Naive B cell (primary cell): ENCODE results near the gene WASF2. TPM values are rescaled to one million over a fixed set of nuclear protein-coding genes. Genes with fewer than 3 reads are reported as not detected.
A peak's percentile ranks its signal among the peaks of the same experiment; 100 is the strongest.
"Not testable (repeated sequence)": the region's sequence is repeated elsewhere in the genome, so short reads cannot be mapped to it uniquely, and the experiment has no call there.

ENCODE experiments used
- ATAC-seq, 2 donors: fragments of 150-1000 bp; cut with Tn5 transposase; 2 replicates each; pipeline ENCODE4 v1.10.0; 2021; ENCODE audit warnings: low read depth in 2 of 2, mild to moderate bottlenecking in 2 of 2, moderate library complexity in 2 of 2
- DNase-seq: peaks from one replicate; pipeline ENCODE4 v3.0.0; 2022
- H3K27ac Mint-ChIP-seq, 6 donors: one replicate each; pipeline ENCODE4 v1.8.0; 2020 to 2022; ENCODE audit warnings: mild to moderate bottlenecking in 6 of 6, mixed read lengths in 6 of 6, moderate library complexity in 5 of 6, inconsistent platforms in 2 of 6
- H3K27me3 Mint-ChIP-seq, 3 donors: one replicate each; pipeline ENCODE4 v1.8.0; 2021 to 2022; ENCODE audit warnings: mixed read lengths in 3 of 3, mild to moderate bottlenecking in 1 of 3
- H3K36me3 Mint-ChIP-seq, 2 donors: one replicate each; pipeline ENCODE4 v1.8.0; 2020 to 2022; ENCODE audit warnings: mixed read lengths in 2 of 2, inconsistent platforms in 1 of 2, mild to moderate bottlenecking in 1 of 2
- H3K4me1 Mint-ChIP-seq, 3 donors: one replicate each; pipeline ENCODE4 v1.8.0; 2020 to 2022; ENCODE audit warnings: mixed read lengths in 3 of 3, inconsistent platforms in 1 of 3, mild to moderate bottlenecking in 1 of 3, moderate library complexity in 1 of 3
- H3K4me3 Mint-ChIP-seq, 8 donors: one replicate each; pipeline ENCODE4 v1.8.0; 2020 to 2022; ENCODE audit warnings: mild to moderate bottlenecking in 8 of 8, mixed read lengths in 8 of 8, moderate library complexity in 8 of 8, inconsistent platforms in 2 of 8
- H3K9me3 Mint-ChIP-seq, 7 donors: one replicate each; pipeline ENCODE4 v1.8.0; 2020 to 2022; ENCODE audit warnings: mixed read lengths in 7 of 7, mild to moderate bottlenecking in 5 of 7, inconsistent platforms in 2 of 7, moderate library complexity in 1 of 7
- polyA plus RNA-seq, 6 donors: library from polyadenylated mRNA; unstranded; fragments of 300-500 nt; fragmentation: Illumina TruSeq; gene quantifications; one replicate each; pipeline ENCODE4 v1.2.3, GENCODE V29; 2021; ENCODE audit warnings: low read depth in 6 of 6

Gene WASF2
- polyA plus RNA-seq, 6 donors from 2014 or later, result 33.1 to 121 (median 83.3) TPM

GRCh38 chr1:27475720-27476119 lies 14.2 kb downstream of the WASF2 start:
- peak overlapping the region in 7 of 8 donors; percentile 2 to 80 (median 55) for H3K4me3 Mint-ChIP-seq
- peaks cover 8 to 22% of the 10 kb centered on the region in 2 donors for H3K36me3 Mint-ChIP-seq

DNA sequence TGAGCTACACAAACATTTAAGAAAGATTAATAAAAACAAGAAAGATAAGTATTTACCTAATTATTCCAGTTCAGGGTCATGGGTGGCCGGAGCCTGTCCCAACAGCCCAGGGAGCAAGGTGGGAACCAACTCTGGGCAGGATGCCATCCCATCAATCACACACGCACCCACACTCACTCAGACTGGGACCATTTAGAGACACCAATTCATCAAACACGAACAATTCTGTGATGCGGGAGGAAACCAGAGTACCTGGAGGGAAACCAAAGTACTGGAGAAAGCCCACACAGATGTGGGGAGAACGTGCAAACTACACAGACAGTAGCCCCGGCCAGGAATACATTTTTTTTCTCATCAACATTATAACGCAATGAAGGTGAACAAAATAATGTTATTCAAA lies 16.2 kb downstream of the WASF2 start:
- Mint-ChIP-seq H3K36me3 (peaks cover 17 to 22% of the 10 kb centered on the region in 2 donors), H3K27ac (peak overlapping the region; percentile 84 to 95 (median 87)), H3K9me3 (peaks cover 0 to 4% (median 2%) of the 10 kb centered on the region in 7 donors), H3K4me1 (peaks cover 63 to 96% (median 88%) of the 10 kb centered on the region in 3 donors), H3K4me3 (peak overlapping the region in 7 of 8 donors; percentile 54 to 87 (median 69)), H3K27me3 (no peaks in the 10 kb centered on the region)
- no peak for DNase-seq
- ATAC-seq, result no peak

More at GRCh38 chr1:27475720-27476119, 14.2 kb downstream of the WASF2 start:
- Mint-ChIP-seq H3K27me3 (no peaks in the 10 kb centered on the region), H3K9me3 (peaks cover 0 to 4% (median 2%) of the 10 kb centered on the region in 7 donors), H3K4me1 (peaks cover 49 to 94% (median 79%) of the 10 kb centered on the region in 3 donors), H3K27ac (peak overlapping the region in 5 of 6 donors; percentile 2 to 72 (median 57))
- DNase-seq (no peak), ATAC-seq (no peak)

- not testable (repeated sequence) for H3K9me3 Mint-ChIP-seq, ATAC-seq, DNase-seq, H3K27me3 Mint-ChIP-seq
- H3K27ac Mint-ChIP-seq, result peak overlapping the region in 4 of 6 donors; percentile 62 to 88 (median 78)
- H3K4me1 Mint-ChIP-seq, result peaks cover 63 to 95% (median 87%) of the 10 kb centered on the region in 3 donors
- H3K4me3 Mint-ChIP-seq, result peak overlapping the region in 4 of 8 donors; percentile 17 to 73 (median 55)
- H3K36me3 Mint-ChIP-seq, result peaks cover 9 to 16% of the 10 kb centered on the region in 2 donors
Observed at GRCh38 chr1:27472098-27472497, 17.9 kb downstream of the WASF2 start.

- Mint-ChIP-seq H3K9me3 (no peaks in the 10 kb centered on the region), H3K36me3 (peaks cover 9 to 10% of the 10 kb centered on the region in 2 donors), H3K4me1 (peaks cover 57 to 90% (median 82%) of the 10 kb centered on the region in 3 donors), H3K4me3 (peak overlapping the region in 6 of 8 donors; percentile 25 to 75 (median 62)), H3K27ac (peak overlapping the region in 5 of 6 donors; percentile 69 to 75 (median 73)), H3K27me3 (no peaks in the 10 kb centered on the region)
- ATAC-seq, result no peak
- DNase-seq, result no peak
Observed at GRCh38 chr1:27471477-27471876, 18.5 kb downstream of the WASF2 start.

- H3K27me3 Mint-ChIP-seq, result no peaks in the 10 kb centered on the region
- H3K9me3 Mint-ChIP-seq, result no peaks in the 10 kb centered on the region
- ATAC-seq (no peak), DNase-seq (no peak)
- H3K4me1 Mint-ChIP-seq, result peaks cover 56 to 90% (median 81%) of the 10 kb centered on the region in 3 donors
- peak overlapping the region in 4 of 8 donors; percentile 8 to 40 (median 24) for H3K4me3 Mint-ChIP-seq
- peaks cover 9 to 12% of the 10 kb centered on the region in 2 donors for H3K36me3 Mint-ChIP-seq
- H3K27ac Mint-ChIP-seq, result peak overlapping the region in 3 of 6 donors; percentile 33 to 75 (median 47)
Observed at GRCh38 chr1:27469334-27469733, 20.6 kb downstream of the WASF2 start.

DNA sequence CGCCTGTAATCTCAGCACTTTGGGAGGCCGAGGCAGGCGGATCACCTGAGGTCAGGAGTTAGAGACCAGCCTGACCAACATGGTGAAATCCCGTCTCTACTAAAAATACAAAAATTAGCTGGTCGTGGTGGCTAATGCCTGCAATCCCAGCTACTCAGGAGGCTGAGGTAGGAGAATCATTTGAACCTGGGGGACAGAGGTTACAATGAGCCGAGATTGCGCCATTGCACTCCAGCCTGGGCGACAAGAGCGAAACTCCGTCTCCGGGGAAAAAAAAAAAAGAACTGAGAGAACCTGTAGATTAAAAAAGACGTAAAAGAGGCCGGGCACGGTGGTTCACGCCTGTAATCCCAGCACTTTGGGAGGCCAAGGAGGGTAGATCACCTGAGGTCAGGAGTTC lies 21.6 kb downstream of the WASF2 start:
- Mint-ChIP-seq H3K36me3 (peaks cover 9 to 12% of the 10 kb centered on the region in 2 donors), H3K27ac (peak overlapping the region in 4 of 6 donors; percentile 46 to 82 (median 78)), H3K4me1 (peaks cover 46 to 83% (median 72%) of the 10 kb centered on the region in 3 donors)
- H3K9me3 Mint-ChIP-seq, DNase-seq, H3K27me3 Mint-ChIP-seq, ATAC-seq, H3K4me3 Mint-ChIP-seq: not testable (repeated sequence)

DNA sequence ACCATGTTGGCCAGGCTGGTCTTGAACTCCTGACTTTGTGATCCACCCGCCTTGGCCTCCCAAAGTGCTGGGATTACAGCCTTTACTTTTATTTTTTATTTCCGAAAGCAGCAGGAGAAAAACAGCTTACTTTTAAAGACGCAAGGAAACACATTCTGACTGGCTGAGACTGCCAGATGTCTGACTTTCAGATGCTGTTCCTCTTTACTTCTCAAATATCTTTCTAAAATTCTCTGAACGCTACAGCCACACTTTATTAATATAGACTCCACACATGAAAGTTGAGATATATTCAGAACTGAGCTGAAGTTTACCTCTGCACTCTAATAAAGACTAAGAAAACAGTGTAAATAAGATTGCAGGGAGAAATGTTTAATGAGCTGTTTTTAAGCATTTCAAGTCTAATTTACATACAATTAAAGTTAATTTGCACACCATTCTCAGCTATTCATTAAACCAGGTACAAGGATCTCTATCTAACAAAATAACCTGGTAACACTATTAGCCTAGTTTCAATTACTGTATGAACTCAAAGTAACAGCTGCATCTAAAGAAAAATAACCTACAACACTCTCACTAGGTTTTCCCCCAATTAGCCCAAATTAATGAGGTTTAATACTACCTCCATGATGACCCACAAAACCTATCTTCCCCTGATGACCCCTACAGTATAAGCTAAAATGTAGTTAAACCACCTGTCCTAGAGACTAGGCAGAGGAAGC lies 24.9 kb downstream of the WASF2 start:
- DNase-seq, result no peak
- H3K36me3 Mint-ChIP-seq, result peaks cover 4 to 7% of the 10 kb centered on the region in 2 donors
- H3K9me3 Mint-ChIP-seq, result no peaks in the 10 kb centered on the region
- peaks cover 37 to 67% (median 50%) of the 10 kb centered on the region in 3 donors for H3K4me1 Mint-ChIP-seq
- ATAC-seq, result no peak
- H3K27ac Mint-ChIP-seq, result peak overlapping the region in 4 of 6 donors; percentile 9 to 87 (median 65)
- H3K4me3 Mint-ChIP-seq, result no peak overlapping the region
- H3K27me3 Mint-ChIP-seq, result no peaks in the 10 kb centered on the region

- not testable (repeated sequence) for H3K27me3 Mint-ChIP-seq, DNase-seq, H3K4me3 Mint-ChIP-seq, ATAC-seq, H3K9me3 Mint-ChIP-seq, H3K36me3 Mint-ChIP-seq
- Mint-ChIP-seq H3K4me1 (peaks cover 25 to 57% (median 40%) of the 10 kb centered on the region in 3 donors), H3K27ac (peak overlapping the region in 2 of 6 donors; percentile 14 to 36)
Observed at GRCh38 chr1:27463916-27464315, 26.1 kb downstream of the WASF2 start.

- not testable (repeated sequence) for H3K4me3 Mint-ChIP-seq, H3K9me3 Mint-ChIP-seq
- peak overlapping the region in 2 of 6 donors; percentile 54 to 75 for H3K27ac Mint-ChIP-seq
Observed at GRCh38 chr1:27458521-27458920, 31.4 kb downstream of the WASF2 start.

DNA sequence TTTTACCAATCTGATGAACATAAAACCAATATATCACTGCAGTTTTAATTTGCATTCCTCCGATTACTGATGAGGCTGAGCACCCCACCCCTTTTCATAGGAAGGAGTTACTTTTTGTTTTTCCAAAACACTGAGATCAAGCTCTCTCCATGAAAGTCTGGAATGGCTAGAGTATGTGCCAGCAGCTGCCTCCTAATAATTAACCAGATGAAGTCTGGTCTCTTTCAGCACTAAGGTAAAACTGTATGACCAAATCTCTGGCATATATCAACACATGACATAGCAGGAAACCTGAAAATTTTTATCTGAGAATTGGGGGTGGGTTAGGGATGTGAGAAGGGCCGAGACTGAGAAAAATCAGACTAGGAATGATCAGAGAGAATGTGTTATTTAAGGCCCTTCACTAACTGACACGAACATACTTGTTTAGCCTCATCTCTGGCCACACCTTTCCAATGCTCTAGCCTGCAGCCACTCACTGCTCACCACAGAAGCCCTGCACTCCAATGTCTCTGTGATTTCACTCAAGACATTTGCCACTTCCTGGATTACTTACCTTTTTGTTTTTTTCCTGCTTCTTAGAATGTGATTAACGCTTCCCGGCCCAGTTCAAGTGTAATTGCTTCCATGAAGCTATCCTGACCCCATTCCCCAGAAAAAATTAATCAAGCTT lies 34.7 kb downstream of the WASF2 start:
- peak overlapping the region in 3 of 8 donors; percentile 6 to 51 (median 9) for H3K4me3 Mint-ChIP-seq
- no peaks in the 10 kb centered on the region for H3K9me3 Mint-ChIP-seq
- peaks cover 35 to 61% (median 44%) of the 10 kb centered on the region in 3 donors for H3K4me1 Mint-ChIP-seq
- H3K36me3 Mint-ChIP-seq, result peaks cover 0 to 11% of the 10 kb centered on the region in 2 donors
- no peak for DNase-seq
- peak in 1 of 2 donors; percentile 27 for ATAC-seq
- peak overlapping the region in 5 of 6 donors; percentile 10 to 80 (median 70) for H3K27ac Mint-ChIP-seq
- no peaks in the 10 kb centered on the region for H3K27me3 Mint-ChIP-seq

More at GRCh38 chr1:27458521-27458920, 31.4 kb downstream of the WASF2 start:
- not testable (repeated sequence) for DNase-seq, ATAC-seq, H3K27me3 Mint-ChIP-seq
- H3K4me1 Mint-ChIP-seq, result peaks cover 30 to 52% (median 35%) of the 10 kb centered on the region in 3 donors
- H3K36me3 Mint-ChIP-seq, result peaks cover 0 to 11% of the 10 kb centered on the region in 2 donors

DNA sequence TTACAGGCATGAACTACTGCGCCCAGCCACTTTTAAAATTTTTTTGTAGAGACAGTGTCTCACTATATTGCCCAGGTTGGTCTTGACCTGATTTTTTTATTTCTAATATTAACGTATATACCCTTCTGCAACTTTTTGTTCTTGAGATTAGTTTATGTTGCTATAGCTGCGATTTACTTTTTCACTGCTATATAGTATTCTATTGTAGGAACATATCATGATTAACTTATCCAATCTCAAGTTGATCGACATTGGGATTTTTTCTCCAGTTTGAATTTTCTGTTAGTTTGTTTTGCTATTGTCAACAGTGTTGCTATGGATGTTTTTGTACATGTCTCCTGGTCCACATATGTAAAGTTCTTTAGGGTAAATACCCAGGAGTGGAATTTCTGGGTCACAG lies 35.4 kb downstream of the WASF2 start:
- DNase-seq, result no peak
- Mint-ChIP-seq H3K9me3 (no peaks in the 10 kb centered on the region), H3K4me1 (peaks cover 33 to 61% (median 43%) of the 10 kb centered on the region in 3 donors), H3K27ac (peak overlapping the region in 3 of 6 donors; percentile 39 to 76 (median 70)), H3K27me3 (no peaks in the 10 kb centered on the region), H3K36me3 (peaks cover 0 to 11% of the 10 kb centered on the region in 2 donors), H3K4me3 (no peak overlapping the region)
- ATAC-seq, result no peak

DNA sequence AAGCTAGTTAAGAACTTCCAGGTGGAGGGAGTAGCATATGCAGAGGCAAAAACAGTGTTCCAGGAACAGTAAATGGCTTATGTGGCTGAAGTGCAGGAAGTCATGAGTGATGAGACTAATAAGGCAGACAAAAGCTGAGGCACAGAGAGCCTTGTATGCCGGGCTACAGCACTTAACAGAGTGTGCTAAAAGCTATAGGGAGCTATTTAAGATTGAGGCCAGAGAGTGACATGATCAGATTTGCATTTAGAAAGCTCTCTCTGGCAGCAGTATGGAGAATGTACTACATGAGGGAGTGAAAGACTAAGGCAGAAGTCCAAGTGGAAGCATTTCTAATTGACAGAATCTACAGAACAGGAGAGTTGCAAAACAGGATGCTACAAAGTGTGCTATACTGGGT lies 38.6 kb downstream of the WASF2 start:
- H3K36me3 Mint-ChIP-seq, result peaks cover 8 to 11% of the 10 kb centered on the region in 2 donors
- no peak overlapping the region for H3K4me3 Mint-ChIP-seq
- peaks cover 49 to 72% (median 66%) of the 10 kb centered on the region in 3 donors for H3K4me1 Mint-ChIP-seq
- H3K9me3 Mint-ChIP-seq, result no peaks in the 10 kb centered on the region
- ATAC-seq (no peak), DNase-seq (no peak)
- peak overlapping the region in 5 of 6 donors; percentile 2 to 60 (median 49) for H3K27ac Mint-ChIP-seq
- H3K27me3 Mint-ChIP-seq, result no peaks in the 10 kb centered on the region

GRCh38 chr1:27448982-27449381 lies 41.0 kb downstream of the WASF2 start:
- Mint-ChIP-seq H3K4me1 (peaks cover 48 to 68% (median 68%) of the 10 kb centered on the region in 3 donors), H3K4me3 (no peak overlapping the region), H3K36me3 (peaks cover 0 to 8% of the 10 kb centered on the region in 2 donors), H3K27ac (peak overlapping the region in 5 of 6 donors; percentile 75 to 83 (median 82)), H3K9me3 (no peaks in the 10 kb centered on the region), H3K27me3 (no peaks in the 10 kb centered on the region)
- DNase-seq, result no peak
- ATAC-seq, result no peak
